NB4 (cell line): ENCODE data around the gene HTR1D.

ENCODE experiments used
- CTCF ChIP-seq: IDR thresholded peaks from one replicate; pipeline ENCODE4 v1.5.1; 2012; ENCODE audit warnings: low read depth, low read length
- MAX ChIP-seq: IDR thresholded peaks from 2 replicates; pipeline ENCODE4 v1.6.1; 2011; ENCODE audit warnings: low read depth, low read length
- MYC ChIP-seq: IDR thresholded peaks from 2 replicates; pipeline ENCODE4 v1.6.1; 2011; ENCODE audit warnings: low read depth, low read length
- POLR2A ChIP-seq: IDR thresholded peaks from 2 replicates; pipeline ENCODE4 v1.6.1; 2011; ENCODE audit warnings: mild to moderate bottlenecking; ENCODE audit not compliant: insufficient read length; ENCODE audit errors: extremely low read depth

GRCh38 chr1:23167353-23168078, 49.8 kb downstream of the HTR1D start:
- no peak for TF ChIP-seq POLR2A
- no peak; the same call in 1 of the 2 replicates for TF ChIP-seq MYC
- no peak for TF ChIP-seq CTCF
- no peak for TF ChIP-seq MAX
